GM19372 (cell line): ENCODE results near the gene PTPRO.

Experiments
- ATAC-seq: cut with Tn5 transposase; IDR thresholded peaks from one replicate; pipeline ENCODE4 v1.9.1; 2021; ENCODE audit warnings: mild to moderate bottlenecking, low read depth, moderate library complexity; ENCODE audit not compliant: unreplicated experiment

Gene PTPRO

DNA sequence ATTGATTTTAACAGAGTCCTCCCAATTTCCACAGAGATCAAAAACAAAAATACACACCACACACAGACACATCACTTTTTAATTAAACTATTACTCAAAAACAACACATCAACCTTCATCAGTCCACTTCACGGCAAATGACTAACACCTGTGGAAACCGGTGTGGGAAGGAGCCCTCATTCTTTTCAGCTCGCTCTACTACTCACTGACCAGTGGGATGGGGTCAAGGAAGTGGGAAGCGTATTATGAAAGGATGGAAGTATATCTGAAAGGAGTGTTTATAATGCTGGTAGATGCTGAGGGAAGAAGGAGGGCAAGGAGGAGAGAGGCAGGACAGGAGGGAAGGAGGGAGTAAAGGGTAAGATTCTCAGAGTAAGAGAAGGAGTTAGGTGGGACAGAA is 310.4 kb downstream of the PTPRO start:
- no peak for ATAC-seq

DNA sequence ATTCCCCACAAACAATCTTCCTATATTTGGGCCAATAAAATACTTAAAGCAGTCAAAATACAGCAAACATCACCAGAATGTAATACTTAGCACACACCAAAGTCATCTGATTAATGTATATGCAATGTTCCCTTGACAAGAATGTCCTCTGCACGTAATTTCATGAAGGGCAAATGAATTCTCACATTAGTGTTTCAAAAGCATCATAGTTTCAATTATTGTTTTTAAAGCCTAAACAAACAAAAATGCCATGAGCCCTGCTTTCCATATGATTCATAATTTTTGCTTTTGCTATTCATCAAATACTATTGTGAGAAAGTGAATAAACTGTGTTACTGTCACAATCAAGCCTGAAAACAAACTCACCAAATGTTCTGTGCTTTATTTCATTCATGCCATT is 310.9 kb downstream of the PTPRO start:
- no peak for ATAC-seq

DNA sequence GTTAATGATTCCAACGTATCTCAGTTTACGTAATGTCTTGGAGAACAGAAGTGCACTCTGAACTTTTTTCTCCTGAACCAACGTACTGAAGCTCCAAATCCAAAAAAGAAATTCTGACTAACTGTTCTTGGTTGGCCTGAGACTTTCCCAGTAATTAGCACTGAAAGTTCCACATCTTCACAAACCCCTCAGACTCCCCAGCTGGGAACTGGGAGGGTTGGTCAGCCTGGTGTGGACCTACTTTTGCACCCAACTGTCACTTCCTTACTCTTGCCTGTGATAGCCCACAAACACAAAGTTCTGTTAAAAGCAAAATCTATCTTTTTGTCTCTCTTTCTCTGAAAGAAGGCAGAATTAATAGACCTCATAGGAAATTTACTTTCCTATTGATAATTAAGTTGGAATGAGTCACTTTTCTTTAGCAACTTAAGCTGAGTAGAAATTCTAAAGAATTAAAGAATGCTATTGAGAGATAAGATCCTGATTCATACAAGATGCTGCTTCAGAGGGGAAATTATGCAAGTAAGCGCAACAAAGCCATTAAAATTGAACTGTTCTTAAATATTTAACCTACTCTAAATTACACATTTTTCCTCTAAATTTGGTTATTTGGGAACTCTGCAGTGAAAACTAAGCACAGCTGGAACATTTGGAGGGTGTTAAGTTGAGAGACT is 311.8 kb downstream of the PTPRO start:
- ATAC-seq: no peak

DNA sequence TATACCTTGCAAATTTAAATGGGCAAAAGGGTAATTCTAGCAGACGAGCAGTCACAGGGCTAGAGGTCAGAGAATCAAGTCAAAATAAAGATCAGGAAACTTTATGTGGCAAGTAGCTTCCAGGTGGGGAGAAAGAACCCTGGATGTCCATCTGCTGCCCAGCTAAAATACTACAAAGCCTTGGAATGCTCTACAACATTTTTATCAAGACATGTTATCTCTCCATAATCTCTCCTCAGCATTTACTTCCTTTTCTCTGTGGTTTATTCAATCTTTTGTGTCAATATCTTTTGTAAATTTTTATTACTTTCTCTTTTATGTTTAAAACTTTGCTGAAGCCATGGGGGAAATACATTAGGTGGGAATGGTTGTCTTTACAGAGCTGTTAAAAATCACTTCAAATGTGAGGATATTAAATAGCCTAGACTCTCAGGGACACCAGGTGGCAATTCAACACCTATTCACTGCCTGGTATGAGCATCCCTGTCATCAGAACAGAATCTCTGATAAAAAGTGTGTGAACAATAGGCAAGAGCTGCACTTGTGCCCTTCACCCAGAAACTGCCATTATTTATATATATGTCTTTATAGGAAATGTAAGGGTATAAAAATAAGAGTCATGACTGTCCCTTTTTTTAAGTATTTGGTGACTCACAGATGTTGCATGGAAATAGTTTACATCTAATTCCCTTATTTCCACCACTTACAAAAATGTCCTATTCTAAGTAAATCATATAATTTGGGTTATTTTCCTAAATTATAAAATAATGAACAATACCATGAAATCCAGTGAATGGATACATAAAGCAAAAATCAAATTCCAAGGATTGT is 314.0 kb downstream of the PTPRO start:
- no peak for ATAC-seq

DNA sequence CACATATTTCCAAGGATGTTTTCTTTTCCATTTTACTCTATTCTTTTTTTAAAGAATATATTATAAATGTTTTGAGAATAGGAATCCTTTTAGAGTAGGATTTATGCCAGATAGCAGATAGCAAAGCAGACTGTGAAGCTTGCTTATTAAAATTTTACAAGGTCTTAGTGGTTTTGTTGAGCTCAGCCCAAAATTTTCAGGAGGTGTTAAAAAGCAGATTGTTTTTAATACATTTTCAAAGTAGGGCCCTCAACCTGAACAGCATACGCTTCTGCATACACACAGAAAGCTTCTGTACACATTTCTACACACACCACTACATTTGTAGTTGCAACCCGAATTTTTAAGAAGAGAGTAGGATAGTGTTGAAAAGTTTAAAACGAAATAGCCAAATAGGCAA is 315.9 kb downstream of the PTPRO start:
- ATAC-seq: no peak

DNA sequence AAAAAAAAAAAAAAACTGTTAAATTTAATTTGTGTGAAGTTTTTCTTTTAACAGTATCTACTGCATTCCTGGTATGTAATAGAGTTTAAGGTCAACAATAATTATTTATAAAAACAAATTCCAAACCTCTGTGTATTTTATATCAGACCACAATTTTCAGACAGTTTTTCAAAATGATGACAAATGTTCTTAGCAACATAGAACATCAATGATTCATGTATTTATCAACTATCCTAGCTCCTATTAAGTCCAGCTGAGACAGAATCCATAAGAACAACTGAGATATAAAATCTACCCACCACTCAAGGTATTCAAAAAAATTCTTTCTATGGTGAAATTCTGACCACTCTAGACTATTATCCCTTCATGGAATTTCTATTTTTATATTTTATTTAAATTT is 322.4 kb downstream of the PTPRO start:
- ATAC-seq: no peak

DNA sequence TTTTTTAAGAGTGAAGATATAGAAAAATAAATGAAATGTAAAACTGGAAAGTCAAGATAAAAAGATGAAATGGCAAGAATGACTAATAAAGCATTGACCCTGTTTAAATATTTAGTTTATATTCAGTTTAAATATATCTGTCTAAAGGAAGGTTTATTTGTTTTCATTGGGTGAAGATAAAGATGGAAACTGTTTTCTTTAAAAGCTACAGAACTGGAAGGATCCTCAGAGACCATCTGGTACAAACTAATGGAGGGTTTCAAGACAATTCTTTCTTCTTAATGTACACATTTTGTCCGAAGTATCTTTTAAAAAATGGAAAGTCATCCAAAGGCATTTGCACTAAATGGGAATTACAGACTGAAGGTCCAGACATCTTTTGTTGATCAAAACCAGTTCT is 324.3 kb downstream of the PTPRO start:
- ATAC-seq: no peak
